ENCODE measurements around the gene MED15.

The MED15 gene

DNA sequence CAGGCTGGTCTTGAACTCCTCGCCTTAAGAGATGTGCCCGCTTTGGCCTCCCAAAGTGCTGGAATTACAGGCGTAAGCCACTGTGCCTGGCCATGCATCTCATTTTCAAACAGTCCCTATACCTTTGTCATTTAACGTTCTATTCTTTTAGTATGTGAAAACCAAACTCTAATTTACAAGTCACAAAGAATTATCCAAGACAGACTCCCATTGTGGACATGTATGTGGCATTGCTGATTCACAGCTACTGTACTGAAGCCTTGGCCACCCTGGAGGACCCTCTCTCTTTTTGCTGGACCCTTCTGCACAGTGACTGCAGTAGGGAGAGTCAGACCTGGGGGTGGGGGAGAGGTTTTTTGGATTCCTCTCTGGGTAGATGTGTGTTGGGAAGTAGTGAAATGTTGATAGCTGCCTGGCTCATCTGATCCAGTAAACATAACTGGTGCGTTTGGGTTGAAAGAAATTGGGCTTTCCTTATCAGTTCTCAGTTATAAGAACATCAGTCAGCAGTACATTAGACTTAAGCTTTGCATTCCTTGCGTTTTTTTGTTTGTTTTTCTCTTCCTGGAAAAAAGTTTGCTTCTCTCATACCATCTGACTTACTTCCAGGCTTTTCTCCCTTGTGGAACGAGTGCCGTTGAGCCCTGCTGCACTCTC is 65.9 kb downstream of the MED15 start:
- TF ChIP-seq, protein P1, sequence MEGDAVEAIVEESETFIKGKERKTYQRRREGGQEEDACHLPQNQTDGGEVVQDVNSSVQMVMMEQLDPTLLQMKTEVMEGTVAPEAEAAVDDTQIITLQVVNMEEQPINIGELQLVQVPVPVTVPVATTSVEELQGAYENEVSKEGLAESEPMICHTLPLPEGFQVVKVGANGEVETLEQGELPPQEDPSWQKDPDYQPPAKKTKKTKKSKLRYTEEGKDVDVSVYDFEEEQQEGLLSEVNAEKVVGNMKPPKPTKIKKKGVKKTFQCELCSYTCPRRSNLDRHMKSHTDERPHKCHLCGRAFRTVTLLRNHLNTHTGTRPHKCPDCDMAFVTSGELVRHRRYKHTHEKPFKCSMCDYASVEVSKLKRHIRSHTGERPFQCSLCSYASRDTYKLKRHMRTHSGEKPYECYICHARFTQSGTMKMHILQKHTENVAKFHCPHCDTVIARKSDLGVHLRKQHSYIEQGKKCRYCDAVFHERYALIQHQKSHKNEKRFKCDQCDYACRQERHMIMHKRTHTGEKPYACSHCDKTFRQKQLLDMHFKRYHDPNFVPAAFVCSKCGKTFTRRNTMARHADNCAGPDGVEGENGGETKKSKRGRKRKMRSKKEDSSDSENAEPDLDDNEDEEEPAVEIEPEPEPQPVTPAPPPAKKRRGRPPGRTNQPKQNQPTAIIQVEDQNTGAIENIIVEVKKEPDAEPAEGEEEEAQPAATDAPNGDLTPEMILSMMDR (IDR thresholded peaks at IDR 0.05; ENCODE audit: control insufficient read depth, insufficient read depth, low read depth, low read length, missing control alignments): no peak
- no peak overlapping the region for H3K4me3 ChIP-seq (ENCODE audit: control insufficient read depth, low read depth, low read length)
- DNase-seq (ENCODE audit: low read depth): no peak

DNA sequence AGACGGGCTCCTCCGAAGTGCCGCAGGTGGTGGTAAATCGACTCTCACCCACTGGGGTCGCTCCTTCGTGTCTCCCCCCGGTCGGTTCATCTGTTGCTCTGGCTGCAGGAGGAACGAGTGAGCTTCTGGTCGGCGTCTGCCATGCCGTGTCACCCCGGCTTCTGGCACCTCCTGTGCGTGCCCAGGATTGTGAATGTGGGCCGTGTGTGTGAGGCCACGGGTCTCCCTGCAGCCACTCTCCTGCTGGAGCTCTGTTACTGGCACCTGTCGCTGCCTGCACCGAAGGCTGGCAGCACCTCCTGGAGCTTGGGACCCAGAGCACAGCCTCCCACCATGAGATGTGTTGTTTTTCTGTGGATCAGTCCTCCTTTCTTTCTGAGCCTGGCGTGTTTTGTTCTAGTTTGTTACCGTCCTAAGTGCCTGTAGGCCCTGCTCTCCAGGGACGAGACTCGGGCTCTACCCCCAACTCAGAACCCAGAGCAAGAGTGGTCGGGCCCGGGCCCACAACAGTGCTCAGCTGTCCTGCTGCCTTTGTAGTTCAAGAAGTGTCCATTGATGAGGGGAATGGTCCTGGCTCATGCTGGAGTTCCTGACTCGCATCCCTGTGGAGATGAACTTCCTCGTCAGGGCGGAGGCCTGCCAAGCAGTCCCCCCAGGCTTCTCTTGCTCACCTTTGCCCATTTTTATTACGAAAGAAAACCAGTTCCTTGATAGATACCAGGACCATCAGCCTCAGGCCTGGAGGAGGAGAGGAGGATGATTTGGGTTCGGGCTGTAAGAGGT is 66.6 kb downstream of the MED15 start:
- H3K4me3 ChIP-seq (ENCODE audit: control insufficient read depth, low read depth, low read length): no peak overlapping the region
- TF ChIP-seq, protein P1 (IDR thresholded peaks at IDR 0.05; ENCODE audit: control insufficient read depth, insufficient read depth, low read depth, low read length, missing control alignments): no peak
- DNase-seq (ENCODE audit: low read depth): no peak

DNA sequence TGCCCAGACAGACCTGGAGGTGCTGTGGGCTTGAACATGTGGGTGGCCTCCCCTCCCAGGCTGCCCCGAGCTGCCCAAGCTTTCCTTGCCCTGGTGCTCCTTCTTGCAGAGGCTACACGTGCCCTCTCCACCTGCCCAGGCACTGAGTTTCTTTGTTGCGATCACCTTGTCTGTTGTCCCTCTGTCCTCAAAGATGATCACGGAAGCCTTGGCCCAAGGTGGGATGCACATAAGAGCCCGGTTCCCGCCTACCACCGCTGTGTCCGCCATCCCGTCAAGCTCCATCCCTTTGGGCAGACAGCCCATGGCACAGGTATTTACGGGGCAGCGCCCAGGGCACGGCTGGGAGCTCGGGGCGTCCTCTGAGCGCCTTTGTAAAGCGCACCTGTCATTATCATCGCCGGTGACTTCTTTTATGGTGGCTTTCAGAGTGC is 67.5 kb downstream of the MED15 start:
- TF ChIP-seq, protein P1 (IDR thresholded peaks at IDR 0.05; ENCODE audit: control insufficient read depth, insufficient read depth, low read depth, low read length, missing control alignments): no peak
- no peak overlapping the region for H3K4me3 ChIP-seq (ENCODE audit: control insufficient read depth, low read depth, low read length)
- DNase-seq (ENCODE audit: low read depth): no peak

DNA sequence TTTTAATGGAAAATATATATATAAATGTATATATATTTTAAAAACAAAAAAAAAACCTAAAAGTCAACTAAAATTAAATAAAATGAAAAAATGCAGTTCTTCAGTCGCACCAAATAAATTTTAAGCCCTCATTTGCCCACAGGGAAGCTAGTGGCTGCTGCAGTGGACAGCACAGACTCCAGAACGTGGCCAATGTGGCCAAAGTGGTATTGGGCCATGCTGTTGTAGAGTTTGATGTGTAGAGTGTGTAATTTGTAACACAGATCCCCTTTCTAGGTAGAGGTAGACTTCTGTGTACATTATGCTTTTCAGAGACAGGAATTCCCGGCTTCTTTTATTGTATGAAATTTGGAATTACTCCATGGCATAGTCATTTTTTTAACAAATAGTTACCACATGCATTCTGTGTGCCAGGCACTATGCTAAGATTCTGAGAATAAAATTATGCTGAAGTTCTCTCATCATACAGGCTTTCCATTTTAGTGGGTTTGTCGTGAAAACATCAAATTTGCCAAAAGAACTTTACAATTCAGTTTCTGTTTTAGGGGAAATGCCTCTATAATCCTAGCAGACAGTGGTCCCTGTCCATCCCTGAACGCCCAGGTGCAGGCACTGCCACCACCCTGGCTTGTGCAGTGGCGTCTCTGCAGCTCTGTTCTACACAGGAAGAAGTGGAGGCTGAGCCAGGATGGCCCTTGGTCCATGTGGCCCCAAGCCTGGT is 68.5 kb downstream of the MED15 start:
- TF ChIP-seq, protein P1 (IDR thresholded peaks at IDR 0.05; ENCODE audit: control insufficient read depth, insufficient read depth, low read depth, low read length, missing control alignments): no peak
- H3K4me3 ChIP-seq (ENCODE audit: control insufficient read depth, low read depth, low read length): no peak overlapping the region

DNA sequence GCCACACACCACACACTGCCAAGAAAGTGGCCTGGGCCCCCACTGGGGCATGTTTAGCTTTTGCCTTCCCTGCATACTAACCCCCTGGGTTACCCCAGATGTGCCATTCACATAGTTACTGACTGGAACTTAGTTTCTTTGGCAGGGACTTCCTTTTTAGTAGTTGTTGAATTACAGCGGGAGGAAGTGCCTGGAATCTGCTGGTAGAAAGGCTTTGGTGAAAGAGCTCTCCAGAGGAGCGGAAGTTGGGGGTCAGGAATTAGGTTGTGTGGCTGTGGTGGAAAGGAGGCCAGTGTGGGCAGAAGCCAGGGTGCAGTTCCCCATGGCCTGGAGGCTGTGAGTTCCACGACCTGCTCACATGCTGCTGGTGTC is 69.0 kb downstream of the MED15 start:
- DNase-seq (ENCODE audit: low read depth): no peak
- H3K4me3 ChIP-seq (ENCODE audit: control insufficient read depth, low read depth, low read length): no peak overlapping the region
- TF ChIP-seq, protein P1 (IDR thresholded peaks at IDR 0.05; ENCODE audit: control insufficient read depth, insufficient read depth, low read depth, low read length, missing control alignments): no peak

More for the DNA sequence above, 68.5 kb downstream of the MED15 start:
- no peak for DNase-seq (ENCODE audit: low read depth)

DNA sequence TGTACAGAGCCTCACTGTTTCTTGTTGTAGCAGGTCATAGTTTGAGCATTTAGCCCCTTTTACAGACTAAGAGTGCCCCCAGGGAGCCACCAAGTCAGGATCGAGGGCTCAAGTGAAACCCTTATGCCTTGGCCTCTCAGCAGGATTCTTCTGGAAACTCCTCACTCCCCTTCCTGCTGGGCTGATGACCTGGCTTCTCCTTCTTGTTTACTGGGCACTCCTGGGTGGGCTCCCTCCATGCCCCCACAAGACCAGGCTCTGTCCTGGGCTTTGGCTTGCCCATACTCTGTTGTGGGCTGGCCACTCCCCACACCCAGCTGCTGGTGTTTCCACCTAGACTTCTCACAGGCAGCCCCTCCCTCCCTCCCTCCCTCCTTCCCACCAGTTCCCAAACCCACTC is 69.6 kb downstream of the MED15 start:
- H3K4me3 ChIP-seq (ENCODE audit: control insufficient read depth, low read depth, low read length): no peak overlapping the region
- TF ChIP-seq, protein P1 (IDR thresholded peaks at IDR 0.05; ENCODE audit: control insufficient read depth, insufficient read depth, low read depth, low read length, missing control alignments): no peak
- no peak for DNase-seq (ENCODE audit: low read depth)
